Astrocyte of the hippocampus (primary cell): ENCODE data around the gene MCRIP1.
"Not testable (repeated sequence)": the region's sequence is repeated elsewhere in the genome, so short reads cannot be mapped to it uniquely, and the experiment has no call there.

Experiments
- DNase-seq: peaks from one replicate; pipeline ENCODE4 v3.0.0; 2011; ENCODE audit warnings: low read depth, low spot score

Gene MCRIP1

GRCh38 chr17:81841866-81842265 is 8.8 kb upstream of the MCRIP1 start:
- DNase-seq = no peak

- DNase-seq = no peak
Observed at GRCh38 chr17:81840826-81841778, 8.0 kb upstream of the MCRIP1 start.

GRCh38 chr17:81840059-81840458 is 7.0 kb upstream of the MCRIP1 start:
- not testable (repeated sequence) for DNase-seq

- DNase-seq = no peak
Observed at GRCh38 chr17:81839301-81839700, 6.2 kb upstream of the MCRIP1 start.

GRCh38 chr17:81838753-81839255 is 5.7 kb upstream of the MCRIP1 start:
- DNase-seq = no peak

GRCh38 chr17:81837641-81838040 is 4.5 kb upstream of the MCRIP1 start:
- no peak for DNase-seq

GRCh38 chr17:81834831-81835267 is 1.8 kb upstream of the MCRIP1 start, which contains the start of gene PPP1R27:
PPP1R27 (minus strand) TSS chr17:81835050; CDS start chr17:81834953, 97 bp downstream.
- no peak for DNase-seq

- DNase-seq = no peak
Observed at GRCh38 chr17:81833921-81834830, 1.1 kb upstream of the MCRIP1 start.

- DNase-seq = peak; percentile 55
Observed at GRCh38 chr17:81832608-81833159, 407 bp downstream of the MCRIP1 start.

GRCh38 chr17:81831957-81832607 is 1.0 kb downstream of the MCRIP1 start:
- peak; percentile 36 for DNase-seq

- DNase-seq = no peak
Observed at GRCh38 chr17:81831563-81831956, 1.5 kb downstream of the MCRIP1 start.

GRCh38 chr17:81829858-81830257 is 3.2 kb downstream of the MCRIP1 start:
- no peak for DNase-seq

- DNase-seq = no peak
Observed at GRCh38 chr17:81828656-81829055, 4.4 kb downstream of the MCRIP1 start.

GRCh38 chr17:81825841-81826466 is 7.1 kb downstream of the MCRIP1 start:
- no peak for DNase-seq

GRCh38 chr17:81824595-81824994 is 8.5 kb downstream of the MCRIP1 start:
- no peak for DNase-seq

GRCh38 chr17:81823820-81824550 is 9.1 kb downstream of the MCRIP1 start:
- DNase-seq = no peak

GRCh38 chr17:81822996-81823819 is 9.9 kb downstream of the MCRIP1 start:
- DNase-seq = no peak

- DNase-seq = no peak
Observed at GRCh38 chr17:81822312-81822637, 10.8 kb downstream of the MCRIP1 start.
